Gastroesophageal sphincter (tissue), 3 donors: Measurements from ENCODE around the gene APPBP2.

ENCODE experiments used
- EP300 ChIP-seq: sonication (generic); formaldehyde crosslinking; IDR thresholded peaks from one replicate; pipeline ENCODE4 v1.6.1; 2017; ENCODE audit warnings: antibody characterized with exemption, mild to moderate bottlenecking
- POLR2A ChIP-seq, 2 donors: fragments of 450-650 bp; IDR thresholded peaks; one replicate each; pipeline ENCODE4 v1.6.1; 2017; ENCODE audit warnings: antibody characterized with exemption in 2 of 2, mild to moderate bottlenecking in 2 of 2, moderate library complexity in 1 of 2
- POLR2AphosphoS5 ChIP-seq: sonication (generic); formaldehyde crosslinking; IDR thresholded peaks from one replicate; pipeline ENCODE4 v1.6.1; 2017; ENCODE audit warnings: antibody characterized with exemption
- TF ChIP-seq, protein P1 (sequence below), 4 experiments: fragments of 200-600 bp in 2 of 4; fragments of 450-650 bp in 2 of 4; sonication (generic) in 1 of 4; IDR thresholded peaks; one replicate each; pipeline ENCODE4 v1.5.1; 2017 to 2019; ENCODE audit warnings: antibody characterized with exemption in 4 of 4, mild to moderate bottlenecking in 2 of 4, moderate library complexity in 2 of 4

DNA sequence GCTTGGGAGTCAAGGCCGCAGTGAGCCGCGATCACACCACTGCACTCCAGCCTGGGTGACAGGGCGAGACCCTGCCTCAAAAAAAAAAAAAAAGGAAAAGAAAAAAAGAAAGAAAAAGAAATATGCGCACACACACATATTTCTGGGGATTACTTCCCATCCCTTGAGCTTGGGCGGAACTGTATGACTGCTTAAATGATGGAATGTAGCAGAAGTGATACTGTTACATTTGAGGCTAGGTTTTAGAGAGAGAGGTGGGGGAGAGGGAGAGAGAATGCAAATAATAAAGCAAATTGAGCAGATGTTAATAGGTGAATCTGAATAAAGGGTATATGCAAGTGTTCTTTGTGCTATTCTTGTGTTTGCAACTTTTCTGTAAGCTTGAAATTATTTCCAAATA, 122.1 kb downstream of the APPBP2 start:
- TF ChIP-seq POLR2A (IDR thresholded peaks at IDR 0.05) (no peak), POLR2AphosphoS5 (no peak), EP300 (no peak)
- TF ChIP-seq, protein P1, sequence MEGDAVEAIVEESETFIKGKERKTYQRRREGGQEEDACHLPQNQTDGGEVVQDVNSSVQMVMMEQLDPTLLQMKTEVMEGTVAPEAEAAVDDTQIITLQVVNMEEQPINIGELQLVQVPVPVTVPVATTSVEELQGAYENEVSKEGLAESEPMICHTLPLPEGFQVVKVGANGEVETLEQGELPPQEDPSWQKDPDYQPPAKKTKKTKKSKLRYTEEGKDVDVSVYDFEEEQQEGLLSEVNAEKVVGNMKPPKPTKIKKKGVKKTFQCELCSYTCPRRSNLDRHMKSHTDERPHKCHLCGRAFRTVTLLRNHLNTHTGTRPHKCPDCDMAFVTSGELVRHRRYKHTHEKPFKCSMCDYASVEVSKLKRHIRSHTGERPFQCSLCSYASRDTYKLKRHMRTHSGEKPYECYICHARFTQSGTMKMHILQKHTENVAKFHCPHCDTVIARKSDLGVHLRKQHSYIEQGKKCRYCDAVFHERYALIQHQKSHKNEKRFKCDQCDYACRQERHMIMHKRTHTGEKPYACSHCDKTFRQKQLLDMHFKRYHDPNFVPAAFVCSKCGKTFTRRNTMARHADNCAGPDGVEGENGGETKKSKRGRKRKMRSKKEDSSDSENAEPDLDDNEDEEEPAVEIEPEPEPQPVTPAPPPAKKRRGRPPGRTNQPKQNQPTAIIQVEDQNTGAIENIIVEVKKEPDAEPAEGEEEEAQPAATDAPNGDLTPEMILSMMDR (IDR thresholded peaks at IDR 0.05) = no peak
